Measurements from ENCODE around the gene GCGR.

Gene GCGR

GRCh38 chr17:81854974-81855774 is 51.2 kb downstream of the GCGR start:
- H3K4me3 ChIP-seq (ENCODE audit: low read depth, low read length): peak overlapping the region; percentile 11
- DNase-seq (ENCODE audit: low read depth): no peak
- TF ChIP-seq POLR2A (IDR thresholded peaks at IDR 0.05; ENCODE audit: extremely low read depth, insufficient read length) (no peak), MYC (IDR thresholded peaks at IDR 0.05; ENCODE audit: low read depth, low read length) (no peak), MAX (IDR thresholded peaks at IDR 0.05; ENCODE audit: low read depth, low read length) (no peak), CTCF (IDR thresholded peaks at IDR 0.05; ENCODE audit: low read depth, low read length) (no peak)

DNA sequence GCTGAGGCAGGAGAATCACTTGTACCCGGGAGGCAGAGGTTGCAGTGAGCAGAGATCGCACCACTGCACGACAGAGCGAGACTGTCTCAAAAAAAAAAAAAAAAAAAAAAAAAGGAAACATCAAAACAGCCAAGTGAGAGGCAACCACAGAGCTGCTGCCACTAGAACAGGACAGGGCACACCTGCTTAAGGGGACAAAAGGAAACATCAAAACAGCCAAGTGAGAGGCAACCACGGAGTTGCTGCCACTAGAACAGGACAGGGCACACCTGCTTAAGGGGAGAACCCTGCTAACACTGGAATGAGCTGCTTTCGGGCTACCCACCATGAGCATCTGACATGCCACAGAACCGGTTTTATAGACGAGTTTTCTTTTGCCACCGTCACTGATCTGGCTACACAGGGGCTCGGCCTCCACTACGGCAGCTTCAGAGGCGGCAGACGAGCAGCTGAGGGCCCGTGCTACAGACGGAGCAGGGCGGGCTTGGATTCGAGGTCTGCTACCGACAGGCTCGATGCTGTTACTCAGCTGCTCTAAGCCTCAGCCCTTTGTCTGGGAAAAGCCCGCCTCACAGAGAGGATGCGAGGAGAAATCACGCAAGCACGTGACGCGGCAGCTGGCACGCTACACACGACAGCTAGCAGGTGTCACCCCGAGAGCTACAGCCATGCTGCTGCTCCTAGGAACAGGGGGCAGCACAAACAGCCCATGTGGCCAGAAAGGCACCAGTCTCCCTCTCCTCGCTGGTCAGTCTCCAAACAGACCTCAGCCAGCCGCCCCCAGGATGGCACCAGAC is 54.4 kb downstream of the GCGR start:
- peak; percentile 49 for DNase-seq (ENCODE audit: low read depth)
- TF ChIP-seq MAX (IDR thresholded peaks at IDR 0.05; ENCODE audit: low read depth, low read length): peak; percentile 56; the same call in 1 of the 2 replicates
- TF ChIP-seq CTCF (IDR thresholded peaks at IDR 0.05; ENCODE audit: low read depth, low read length): no peak
- peak overlapping the region; percentile 84 for H3K4me3 ChIP-seq (ENCODE audit: low read depth, low read length)

GRCh38 chr17:81858967-81859905 is 55.3 kb downstream of the GCGR start:
- no peak for TF ChIP-seq CTCF (IDR thresholded peaks at IDR 0.05; ENCODE audit: low read depth, low read length)
- H3K4me3 ChIP-seq (ENCODE audit: low read depth, low read length): peak overlapping the region; percentile 84
- DNase-seq (ENCODE audit: low read depth): peak; percentile 63

GRCh38 chr17:81859906-81860755 is 56.2 kb downstream of the GCGR start, which contains the start of gene P4HB:
Gene P4HB (minus strand): TSS chr17:81860535. CDS start chr17:81860471, 64 bp downstream.
- DNase-seq (ENCODE audit: low read depth): no peak
- no peak for TF ChIP-seq CTCF (IDR thresholded peaks at IDR 0.05; ENCODE audit: low read depth, low read length)
- TF ChIP-seq POLR2A (IDR thresholded peaks at IDR 0.05; ENCODE audit: extremely low read depth, insufficient read length): peak; percentile 91
- peak; percentile 70 for TF ChIP-seq MYC (IDR thresholded peaks at IDR 0.05; ENCODE audit: low read depth, low read length)
- TF ChIP-seq MAX (IDR thresholded peaks at IDR 0.05; ENCODE audit: low read depth, low read length): peak; percentile 46; the same call in 1 of the 2 replicates
- peak within 1 kb of the TSS; percentile 84 for H3K4me3 ChIP-seq (ENCODE audit: low read depth, low read length)

Measured in NB4 (cell line).